SH-SY5Y (cell line): ENCODE measurements around the gene FRRS1.

ENCODE experiments used
- GATA2 ChIP-seq: IDR thresholded peaks from 2 replicates; pipeline ENCODE4 v1.6.1; 2011; ENCODE audit warnings: mild to moderate bottlenecking, low read depth, low read length
- GATA3 ChIP-seq: IDR thresholded peaks from 2 replicates; pipeline ENCODE4 v1.6.1; 2011; ENCODE audit warnings: low read depth, mild to moderate bottlenecking, low read length, moderate library complexity

DNA sequence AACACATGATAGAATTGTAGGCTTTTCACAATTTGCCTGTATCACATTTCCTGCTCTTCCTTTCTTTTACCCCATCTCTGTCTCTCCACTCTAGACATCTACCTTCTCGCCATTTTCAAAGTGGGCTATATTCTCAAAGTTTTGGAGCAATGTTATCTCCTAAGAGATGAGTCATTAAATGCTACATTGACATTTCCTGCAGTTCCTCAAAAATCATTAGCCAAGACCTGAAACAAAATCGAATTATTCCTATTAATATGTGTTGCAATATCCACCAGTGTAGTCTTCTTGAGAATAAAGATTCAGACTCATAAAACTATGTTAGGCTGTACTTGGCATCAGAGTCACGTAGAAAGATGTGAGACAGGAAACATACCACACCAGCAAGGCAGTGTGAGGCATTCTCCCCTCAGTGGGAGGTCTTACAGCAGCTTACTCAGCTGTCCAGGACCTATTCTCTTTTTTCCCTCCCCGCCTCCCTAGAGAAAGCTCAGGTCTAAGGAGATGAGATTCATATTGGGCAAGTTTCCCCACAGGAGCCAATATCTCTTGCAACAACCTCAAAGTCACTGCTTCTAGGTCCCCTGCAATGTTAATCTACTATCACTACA is 38.8 kb downstream of the FRRS1 start:
- TF ChIP-seq GATA2: no peak
- TF ChIP-seq GATA3: no peak
